Stimulated activated CD8-positive, alpha-beta memory T cell treated with anti-CD3 and anti-CD28 coated beads, Interleukin-7, amount 100 ng/mL, for 48 hours (primary cell): ENCODE results near the gene SLC35A3.
"Not testable (repeated sequence)": the region's sequence is repeated elsewhere in the genome, so short reads cannot be mapped to it uniquely, and the experiment has no call there.

Experiments
- DNase-seq, 2 donors: peaks; one replicate each; pipeline ENCODE4 v3.0.0-alpha.2; 2020; ENCODE audit warnings: low read depth in 1 of 2; ENCODE audit errors: extremely low read depth in 1 of 2

The SLC35A3 gene

DNA sequence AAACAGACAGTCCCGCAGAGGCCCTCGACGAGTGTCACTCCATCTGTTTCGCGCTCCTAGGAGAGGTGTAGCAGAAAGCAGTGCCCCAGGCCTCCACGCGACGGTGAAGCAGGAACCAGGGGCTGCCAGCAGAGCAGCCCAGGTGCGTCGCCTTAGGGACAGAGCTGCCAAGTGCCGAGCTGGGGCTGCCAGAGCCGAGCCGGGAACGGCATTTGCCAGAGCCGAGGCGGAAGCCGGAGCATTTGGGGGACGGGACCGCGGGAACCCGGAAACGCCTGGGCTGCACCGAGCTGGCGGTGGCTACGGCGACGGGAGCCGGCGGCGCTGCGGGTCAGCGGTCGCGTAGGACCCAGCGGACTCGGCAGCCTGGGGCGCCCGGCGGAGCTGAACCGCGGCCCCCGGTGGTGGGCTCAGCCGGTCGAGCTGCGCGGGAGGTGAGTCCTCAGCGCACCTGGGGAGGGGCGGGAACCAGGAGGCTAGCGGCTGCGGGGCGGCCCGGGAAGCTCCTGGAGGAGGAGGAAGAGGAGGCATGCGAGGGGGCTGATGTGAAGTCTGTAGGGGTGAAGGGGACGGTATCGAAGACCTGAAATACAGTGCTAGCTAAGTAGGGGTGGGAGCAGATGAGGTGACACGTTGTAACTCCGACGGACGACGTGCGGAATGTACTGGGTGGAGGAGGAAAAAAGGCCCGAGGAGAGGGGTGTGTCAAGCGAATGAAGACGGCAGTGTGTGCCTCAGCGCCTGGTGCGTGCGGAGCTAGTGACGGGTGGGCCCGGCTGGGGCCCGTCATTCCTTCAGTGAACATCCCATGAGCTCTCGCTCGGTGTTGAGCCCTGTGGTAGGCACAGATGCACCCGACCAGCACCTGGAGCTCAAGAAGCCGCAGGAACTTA is at the start of gene SLC35A3:
Gene SLC35A3 (plus strand): TSS at position 268 of the 893 bp plus-strand sequence. CDS start 23,559 bp downstream, outside the sequence.
- peak; percentile 63 to 69 for DNase-seq

DNA sequence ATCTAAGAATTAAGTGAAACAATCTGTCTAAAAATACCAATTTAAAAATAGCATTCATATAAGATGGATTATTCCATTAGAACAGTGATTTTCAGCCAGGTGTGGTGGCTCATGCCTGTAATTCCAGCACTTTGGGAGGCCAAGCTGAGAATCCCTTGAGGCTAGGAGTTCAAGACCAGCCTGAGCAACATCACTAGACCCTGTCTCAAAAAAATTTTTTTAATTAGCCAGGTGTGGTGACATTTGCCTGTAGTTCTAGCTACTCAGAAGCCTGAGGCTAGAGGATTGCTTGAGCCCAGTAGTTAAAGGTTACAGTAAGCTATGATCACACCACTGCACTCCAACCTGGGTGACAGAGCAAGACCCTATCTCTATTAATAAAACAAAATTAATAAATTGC is 35.0 kb upstream of the SLC35A3 start:
- no peak for DNase-seq

DNA sequence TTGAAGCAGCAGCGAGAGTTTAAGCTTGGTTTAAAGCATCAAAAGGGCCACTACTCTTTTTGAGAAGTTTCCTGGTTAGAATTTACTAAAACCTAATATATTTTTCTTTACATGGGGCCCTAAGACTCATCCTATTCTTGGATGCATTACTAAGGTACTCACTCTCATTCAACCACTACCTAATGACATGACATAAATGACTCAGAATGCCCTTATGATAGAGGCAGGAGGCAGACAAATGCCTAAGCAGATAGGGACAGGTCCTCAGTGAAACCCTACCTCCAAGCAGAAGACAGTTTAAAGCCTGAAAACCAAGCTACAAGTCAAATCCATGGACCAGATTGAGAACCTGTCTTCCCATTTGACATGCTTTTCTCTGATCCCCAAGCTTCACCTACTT is 34.3 kb upstream of the SLC35A3 start:
- DNase-seq = no peak

DNA sequence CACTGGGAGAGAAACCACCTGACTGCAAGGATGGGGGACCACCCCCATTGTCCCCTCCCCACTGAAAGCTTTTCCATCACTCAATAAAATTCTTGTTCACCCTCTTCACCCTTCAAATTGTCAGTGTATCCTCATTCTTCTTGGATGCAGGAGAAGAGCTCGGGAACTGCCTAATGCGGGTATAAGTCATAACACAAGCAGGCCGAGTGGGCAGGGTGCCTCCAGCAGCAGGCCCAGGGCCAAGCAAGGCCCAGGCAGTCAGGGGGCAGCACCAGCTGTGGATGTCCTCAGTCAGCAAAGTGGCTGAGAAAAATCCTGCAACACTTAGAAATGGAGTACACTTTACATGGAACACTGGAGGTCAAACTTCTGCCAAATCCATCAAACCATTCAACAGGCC is 33.7 kb upstream of the SLC35A3 start:
- DNase-seq = no peak

DNA sequence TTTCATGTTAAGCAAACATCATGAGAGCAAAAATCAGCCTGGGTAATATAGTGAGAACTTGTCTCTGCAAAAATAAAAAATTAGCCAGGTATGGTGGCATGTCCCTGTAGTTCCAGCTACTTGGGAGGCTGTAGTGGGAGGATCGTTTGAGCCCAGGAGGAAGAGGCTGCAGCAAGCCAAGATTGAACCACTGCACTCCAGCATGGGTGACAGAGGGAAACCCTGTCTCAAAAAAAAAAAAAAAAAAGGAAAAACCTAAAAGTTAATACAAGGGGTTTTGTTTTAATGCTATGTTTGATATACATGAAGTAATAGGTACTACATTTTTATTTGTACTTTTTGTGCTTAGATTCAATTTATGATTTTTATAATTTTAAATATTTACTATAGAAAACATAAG is 27.1 kb upstream of the SLC35A3 start:
- DNase-seq = no peak

DNA sequence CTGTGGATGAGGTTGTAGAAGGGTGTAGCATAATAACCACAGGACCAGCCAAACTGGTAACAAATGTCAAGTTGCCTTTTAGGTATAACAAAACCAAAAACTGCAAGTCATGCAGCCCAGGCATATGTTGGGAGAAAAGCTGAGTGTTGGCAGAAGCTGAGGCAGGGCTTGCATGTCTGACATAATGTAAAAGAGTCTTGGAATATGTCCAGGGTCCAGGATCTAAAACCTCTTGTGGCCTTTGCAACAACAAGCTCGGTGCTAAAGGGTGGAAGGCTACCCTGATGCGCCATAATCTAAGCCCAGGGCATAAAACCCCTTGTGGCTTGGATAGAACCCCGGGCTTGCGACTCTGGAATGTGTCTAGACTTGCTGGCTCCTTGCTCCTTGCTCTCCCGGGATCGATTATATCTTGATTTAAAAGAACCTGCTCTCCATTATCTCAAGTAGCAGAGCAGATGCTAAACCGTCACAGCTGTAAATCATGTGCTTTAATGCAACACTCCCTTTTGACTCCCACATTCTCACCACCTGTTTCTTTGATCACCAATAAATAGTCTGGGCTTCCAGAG is 26.5 kb upstream of the SLC35A3 start:
- no peak for DNase-seq

DNA sequence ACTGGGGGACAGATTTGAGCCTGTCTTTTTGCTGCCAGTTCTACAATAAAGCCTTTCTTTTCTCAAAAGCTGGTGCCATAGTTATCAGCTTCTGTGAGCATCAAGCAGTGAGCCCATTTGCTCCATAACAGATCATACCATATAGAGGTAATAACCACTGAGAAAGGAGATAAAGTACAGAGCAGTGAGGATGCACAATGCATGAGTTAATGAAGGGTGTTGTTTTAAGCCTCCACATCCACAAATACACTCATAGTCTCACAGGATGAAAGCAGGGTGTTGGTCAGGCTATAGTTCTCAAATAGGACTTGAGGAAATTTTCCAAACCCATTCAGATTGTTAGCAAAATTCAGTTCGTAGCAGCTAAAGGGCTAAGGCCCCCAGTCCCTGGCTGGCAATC is 25.6 kb upstream of the SLC35A3 start:
- no peak for DNase-seq

DNA sequence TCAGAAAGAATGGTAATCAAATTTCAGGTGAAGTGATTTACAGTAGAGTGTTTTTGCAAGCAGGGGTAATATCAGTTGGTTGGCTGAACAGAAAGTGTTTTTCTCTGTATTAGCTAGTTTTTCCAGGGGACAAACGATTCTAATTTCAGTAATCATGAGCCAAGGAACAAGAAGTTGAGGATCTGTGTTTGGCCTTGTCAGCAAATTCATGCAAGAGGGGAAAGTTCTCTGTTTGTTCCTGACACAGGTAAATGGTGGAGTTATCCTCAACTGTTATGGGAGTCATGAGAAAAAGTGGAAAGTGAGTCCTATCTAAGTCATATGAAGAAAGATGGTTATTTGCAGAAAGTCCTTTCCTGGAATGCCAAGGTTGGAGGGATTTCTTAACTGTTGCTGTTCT is 24.6 kb upstream of the SLC35A3 start:
- no peak for DNase-seq

DNA sequence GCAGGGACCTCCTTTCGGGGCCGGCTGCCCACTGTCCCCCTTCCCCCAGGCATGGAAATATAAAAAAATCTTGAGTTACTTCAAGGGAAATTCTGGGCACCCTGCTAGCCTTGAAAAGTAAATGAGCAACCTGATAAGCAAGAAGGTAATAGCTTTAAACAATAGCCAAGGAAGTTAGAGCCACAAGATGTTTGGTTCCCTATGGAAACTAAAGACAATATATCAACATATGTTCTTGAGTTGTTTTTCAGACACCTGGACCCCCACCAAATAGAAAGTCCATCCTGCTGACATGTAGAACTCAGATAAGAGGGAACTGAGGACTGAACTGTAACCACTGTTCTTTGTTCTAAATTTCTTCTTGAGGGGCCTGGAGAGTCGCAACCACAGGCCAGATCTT is 19.3 kb upstream of the SLC35A3 start:
- DNase-seq = no peak

DNA sequence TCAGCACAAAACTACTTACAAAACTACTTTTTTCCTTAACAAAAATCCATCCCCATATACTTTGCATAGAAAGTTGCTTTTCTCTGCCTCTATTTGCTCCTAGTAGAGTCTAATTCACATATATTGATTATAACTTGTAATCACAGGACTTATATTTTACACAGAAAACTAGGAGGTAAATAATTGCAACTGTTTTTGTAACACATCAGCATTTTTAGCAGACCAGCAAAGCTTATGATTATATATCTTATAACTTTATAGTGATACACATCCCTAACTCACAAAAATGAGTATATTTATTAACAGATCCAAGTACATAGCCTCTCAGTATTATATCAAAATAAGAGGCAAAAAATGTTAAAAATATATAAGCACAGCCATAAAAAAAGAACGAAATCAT is 17.3 kb upstream of the SLC35A3 start:
- DNase-seq = no peak

DNA sequence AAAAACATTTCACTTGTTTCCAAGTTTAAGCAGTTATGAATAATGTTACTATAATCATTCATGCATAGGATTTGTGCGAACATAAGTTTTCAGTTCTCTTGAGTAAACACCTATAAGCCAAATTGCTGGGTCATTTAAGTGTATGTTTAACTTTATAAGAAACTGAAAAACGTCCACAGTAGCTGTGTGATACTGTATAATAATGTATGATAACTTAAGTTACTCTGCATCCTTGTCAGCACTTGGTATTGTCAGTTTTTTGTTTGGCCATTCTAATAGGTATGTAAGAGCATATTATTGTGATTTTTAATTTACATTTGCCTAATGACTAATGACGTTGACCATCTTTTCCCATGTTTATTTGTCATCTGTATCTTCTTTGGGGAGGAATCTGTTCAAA is 14.4 kb upstream of the SLC35A3 start:
- DNase-seq = no peak

DNA sequence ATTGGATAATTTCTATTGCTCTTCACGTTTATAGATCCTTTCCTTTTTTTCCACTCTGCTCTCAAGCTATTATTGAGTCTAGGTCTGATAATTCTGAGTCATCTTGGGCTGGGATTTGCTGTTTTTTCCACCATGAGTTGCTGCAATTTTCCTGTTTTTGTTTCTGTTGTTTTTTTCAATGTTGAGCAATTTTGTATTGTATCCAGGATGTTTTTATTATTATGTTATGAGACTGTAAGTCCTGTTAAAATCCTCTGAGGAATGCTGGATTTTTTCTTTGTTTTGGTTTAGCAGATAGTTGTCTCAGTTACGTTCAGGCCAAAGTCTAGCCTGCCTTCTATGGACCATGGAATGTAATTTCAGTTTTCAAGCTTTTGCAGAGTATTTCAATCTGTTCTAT is 13.0 kb upstream of the SLC35A3 start:
- no peak for DNase-seq

DNA sequence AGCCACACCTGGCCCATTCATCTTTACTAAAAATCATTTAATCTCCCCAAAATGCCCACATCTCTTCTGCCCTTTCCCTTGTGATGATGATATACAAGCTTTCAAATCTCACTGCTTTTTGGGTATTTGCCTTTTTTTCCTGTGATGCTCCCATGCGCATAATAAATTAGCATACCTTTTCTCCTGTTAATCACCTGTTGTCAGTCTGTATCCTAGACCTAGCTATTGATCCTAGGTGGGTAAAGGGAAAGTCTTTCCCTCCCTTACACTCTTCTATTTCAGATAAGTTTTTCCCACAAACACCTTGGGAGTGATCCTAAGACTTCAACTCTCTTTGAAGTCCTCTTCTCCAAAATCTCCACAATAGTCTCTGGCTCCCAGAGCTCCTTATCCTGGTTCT is 12.0 kb upstream of the SLC35A3 start:
- DNase-seq = no peak

DNA sequence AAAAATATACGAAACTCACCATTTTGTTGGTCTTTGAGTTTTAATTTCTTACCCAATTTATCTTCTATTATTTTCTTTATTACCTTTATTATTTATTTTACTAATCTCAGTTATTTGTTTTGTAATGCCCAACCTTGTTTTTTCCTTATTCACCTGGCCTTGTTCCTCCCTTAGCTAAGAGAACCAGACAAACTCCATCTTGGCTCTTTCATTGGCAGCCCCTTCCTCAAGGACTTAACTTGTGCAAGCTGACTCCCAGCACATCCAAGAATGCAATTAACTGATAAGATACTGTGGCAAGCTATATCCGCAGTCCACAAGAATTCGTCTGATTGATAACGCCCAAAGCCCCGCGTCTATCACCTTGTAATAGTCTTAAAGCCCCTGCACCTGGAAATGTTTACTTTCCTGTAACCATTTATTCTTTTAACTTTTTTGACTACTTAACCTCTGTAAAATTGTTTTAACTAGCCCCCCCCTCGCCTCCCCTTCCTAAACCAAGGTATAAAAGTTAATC is 10.5 kb upstream of the SLC35A3 start:
- not testable (repeated sequence) for DNase-seq

DNA sequence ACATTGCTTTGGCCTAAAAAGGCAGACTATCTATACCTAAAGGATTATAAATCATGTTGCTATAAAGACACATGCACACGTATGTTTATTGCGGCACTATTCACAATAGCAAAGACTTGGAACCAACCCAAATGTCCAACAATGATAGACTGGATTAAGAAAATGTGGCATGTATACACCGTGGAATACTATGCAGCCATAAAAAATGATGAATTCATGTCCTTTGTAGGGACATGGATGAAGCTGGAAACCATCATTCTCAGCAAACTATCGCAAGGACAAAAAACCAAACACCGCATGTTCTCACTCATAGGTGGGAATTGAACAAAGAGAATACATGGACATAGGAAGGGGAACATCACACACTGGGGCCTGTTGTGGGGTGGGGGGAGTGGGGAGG is 9.5 kb upstream of the SLC35A3 start:
- not testable (repeated sequence) for DNase-seq

DNA sequence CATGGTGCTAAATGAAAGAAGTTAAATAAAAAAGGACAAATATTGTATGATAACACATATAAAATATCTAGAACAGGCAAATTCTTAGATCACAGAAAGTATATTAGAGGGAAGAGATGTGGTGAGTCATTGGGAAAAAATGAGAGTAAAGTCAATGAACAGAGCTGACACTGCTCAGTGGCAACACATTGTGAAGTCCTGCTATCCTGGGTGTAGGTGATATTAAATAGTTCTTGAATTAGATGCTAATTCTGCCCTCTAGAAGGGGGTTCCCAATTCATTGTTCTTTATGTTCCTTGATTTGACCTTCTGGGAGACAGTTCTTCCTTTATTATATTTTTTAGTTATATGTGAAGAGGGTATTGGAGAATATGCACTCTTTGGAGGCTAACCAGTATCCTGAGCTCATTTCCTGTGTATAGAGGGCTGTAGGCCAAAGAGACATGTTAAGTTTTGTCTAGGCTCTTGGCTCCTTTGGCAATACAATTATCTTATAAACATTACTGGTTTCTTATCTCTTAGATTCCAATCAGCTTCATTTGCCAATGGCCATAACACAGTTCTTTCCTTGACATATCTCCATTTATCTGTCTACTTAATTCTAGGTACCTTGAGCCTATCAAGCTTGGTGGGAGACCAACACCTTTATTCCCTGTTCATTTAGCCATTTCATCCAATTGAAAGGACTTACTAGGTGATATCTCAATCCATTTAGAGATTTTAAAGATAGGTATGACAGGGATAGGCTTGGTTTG is 6.6 kb upstream of the SLC35A3 start:
- no peak for DNase-seq

DNA sequence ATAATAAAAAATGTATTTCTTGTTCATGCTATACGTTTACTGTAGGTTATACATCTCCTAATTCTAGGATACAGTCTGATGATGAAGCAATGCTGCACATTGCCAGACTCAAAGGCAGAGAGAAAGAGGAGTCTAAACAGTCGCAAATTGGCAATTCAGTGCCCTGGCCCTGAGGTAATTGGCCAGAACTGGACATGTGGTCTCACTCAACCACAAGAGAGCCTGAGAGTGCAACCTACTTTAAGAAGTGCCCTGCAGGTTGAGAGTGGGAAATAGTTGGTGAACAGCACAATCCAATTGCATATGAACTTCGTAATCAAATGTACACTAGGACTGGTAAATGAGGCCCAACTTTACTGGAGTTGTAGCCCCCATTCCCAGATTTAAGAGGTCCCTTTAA is 5.0 kb upstream of the SLC35A3 start:
- DNase-seq = no peak

DNA sequence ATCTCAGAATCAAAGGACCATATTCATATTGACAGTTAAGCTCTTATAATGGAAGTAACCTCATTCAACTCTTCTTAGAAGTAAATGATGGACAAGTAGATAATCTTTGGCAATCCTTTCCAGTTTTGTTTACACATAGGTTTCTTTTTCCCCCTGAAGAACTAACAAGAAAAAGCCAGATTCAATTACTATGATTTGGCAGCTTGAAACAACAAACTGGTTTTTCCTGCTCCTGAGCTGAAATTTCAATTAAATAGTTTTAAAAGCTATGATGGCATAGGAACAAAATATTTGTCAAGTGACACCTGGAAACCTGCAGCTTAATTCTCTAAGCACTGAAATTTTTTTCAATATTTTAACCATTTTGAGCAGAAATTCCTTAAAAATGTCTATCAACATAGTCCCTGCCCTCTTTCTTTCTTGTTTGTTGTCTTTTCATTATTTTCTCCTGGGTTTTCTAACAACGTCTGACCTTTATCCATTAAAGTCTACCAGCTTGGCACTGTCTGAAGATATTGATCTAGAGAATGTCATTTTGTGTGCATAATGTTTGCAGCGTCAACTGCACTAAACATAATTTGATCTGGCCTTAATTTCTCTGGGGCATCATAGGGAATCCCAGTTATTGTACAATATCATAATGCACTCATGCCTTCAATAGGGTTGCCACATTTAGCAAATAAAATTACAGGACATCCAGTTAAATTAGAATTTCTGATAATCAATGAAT is 4.0 kb upstream of the SLC35A3 start:
- DNase-seq = no peak

DNA sequence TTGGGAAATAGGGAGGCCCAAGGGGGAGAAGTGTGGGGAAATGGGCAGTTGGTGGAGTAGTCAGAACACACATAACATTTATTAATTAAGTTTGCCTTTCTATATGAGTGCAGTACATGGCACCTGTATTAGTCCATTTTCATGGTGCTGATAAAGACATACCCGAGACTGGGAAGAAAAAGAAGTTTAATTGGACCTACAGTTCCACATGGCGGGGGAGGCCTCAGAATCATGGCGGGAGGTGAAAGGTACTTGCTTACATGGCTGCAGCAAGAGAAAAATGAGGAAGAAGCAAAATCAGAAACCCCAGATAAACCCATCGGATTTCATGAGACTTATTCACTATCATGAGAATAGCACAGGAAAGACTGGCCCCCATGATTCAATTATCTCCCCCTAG is 1.6 kb upstream of the SLC35A3 start:
- no peak for DNase-seq

DNA sequence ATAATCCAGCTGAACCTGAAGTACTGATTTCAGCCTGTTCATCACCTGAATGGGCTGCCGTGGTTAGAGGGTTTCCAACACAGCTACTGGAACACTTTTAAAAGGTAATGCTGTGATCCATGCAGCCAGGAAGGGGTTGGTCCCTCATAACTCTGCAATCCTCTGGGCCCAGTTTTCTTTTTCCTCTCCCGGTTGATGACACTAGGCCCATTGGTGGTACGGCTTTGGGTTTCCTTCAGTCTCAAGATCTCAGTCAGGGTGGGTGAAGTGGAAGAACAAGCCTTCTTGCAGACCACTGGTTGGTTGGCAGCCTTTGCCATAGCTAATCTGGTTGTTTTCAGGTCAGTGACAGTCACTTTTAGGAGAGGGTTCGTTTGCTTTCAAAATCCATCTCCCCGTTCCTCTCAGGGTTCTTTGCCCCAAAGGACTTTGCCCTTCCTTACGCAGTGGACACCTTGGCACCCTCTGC is 502 bp upstream of the SLC35A3 start:
- DNase-seq = no peak
